Endothelial cell (in vitro differentiated cells): Measurements from ENCODE around the gene CTNND2. TPM values are rescaled to one million over a fixed set of nuclear protein-coding genes. Genes with fewer than 3 reads are reported as not detected.

Experiments
- DNase-seq: peaks from one replicate; pipeline ENCODE4 v3.0.0; 2021; ENCODE audit warnings: low spot score
- H3K27ac Mint-ChIP-seq: one replicate; pipeline ENCODE4 v1.8.0; 2021; ENCODE audit warnings: mixed read lengths, inconsistent platforms; ENCODE audit not compliant: unreplicated experiment
- H3K27me3 Mint-ChIP-seq: one replicate; pipeline ENCODE4 v1.8.0; 2021; ENCODE audit warnings: mild to moderate bottlenecking, moderate library complexity, mixed read lengths, inconsistent platforms; ENCODE audit not compliant: unreplicated experiment
- H3K36me3 Mint-ChIP-seq: one replicate; pipeline ENCODE4 v1.8.0; 2021; ENCODE audit warnings: mild to moderate bottlenecking, low read depth, mixed read lengths, inconsistent platforms; ENCODE audit not compliant: unreplicated experiment
- H3K4me1 Mint-ChIP-seq: one replicate; pipeline ENCODE4 v1.8.0; 2021; ENCODE audit warnings: mild to moderate bottlenecking, mixed read lengths, inconsistent platforms; ENCODE audit not compliant: unreplicated experiment
- H3K4me3 Mint-ChIP-seq: one replicate; pipeline ENCODE4 v1.8.0; 2021; ENCODE audit warnings: mild to moderate bottlenecking, mixed read lengths, inconsistent platforms; ENCODE audit not compliant: unreplicated experiment
- H3K9me3 Mint-ChIP-seq: one replicate; pipeline ENCODE4 v1.8.0; 2021; ENCODE audit warnings: mixed read lengths, inconsistent platforms; ENCODE audit not compliant: unreplicated experiment
- CTCF ChIP-seq: fragments of 200-600 bp; sonication (generic); IDR thresholded peaks from one replicate; pipeline ENCODE4 v1.5.0; 2021; ENCODE audit warnings: antibody characterized with exemption; ENCODE audit not compliant: unreplicated experiment
- total RNA-seq: library from RNA; stranded (reverse); fragmentation: NEBNext Ultra II Directional; extraction: Animal tissue kit (Norgen Biotek cat#: 25700); gene quantifications from one replicate; pipeline ENCODE4 v1.2.1, GENCODE V29; 2021; ENCODE audit not compliant: unreplicated experiment

The CTNND2 gene
- total RNA-seq, 1 donor from 2014 or later: 3.6 TPM

- H3K27me3 Mint-ChIP-seq: no peaks in the 10 kb centered on the region
Measured at GRCh38 chr5:11547140-11547539, 357.1 kb downstream of the CTNND2 start.

GRCh38 chr5:11540112-11540511, 364.1 kb downstream of the CTNND2 start:
- Mint-ChIP-seq H3K4me3 (no peak overlapping the region), H3K36me3 (no peaks in the 10 kb centered on the region), H3K4me1 (no peaks in the 10 kb centered on the region), H3K27me3 (no peaks in the 10 kb centered on the region), H3K27ac (no peak overlapping the region), H3K9me3 (no peaks in the 10 kb centered on the region)
- TF ChIP-seq CTCF: no peak
- DNase-seq: no peak

More at GRCh38 chr5:11547140-11547539, 357.1 kb downstream of the CTNND2 start:
- Mint-ChIP-seq H3K27ac (no peak overlapping the region), H3K9me3 (no peaks in the 10 kb centered on the region), H3K4me3 (no peak overlapping the region), H3K4me1 (no peaks in the 10 kb centered on the region), H3K36me3 (no peaks in the 10 kb centered on the region)
- no peak for TF ChIP-seq CTCF
- no peak for DNase-seq

- H3K9me3 Mint-ChIP-seq: no peaks in the 10 kb centered on the region
- no peaks in the 10 kb centered on the region for H3K36me3 Mint-ChIP-seq
- peaks cover 4% of the 10 kb centered on the region for H3K27me3 Mint-ChIP-seq
- peaks cover 5% of the 10 kb centered on the region for H3K4me1 Mint-ChIP-seq
- H3K4me3 Mint-ChIP-seq: no peak overlapping the region
- no peak for DNase-seq
- no peak overlapping the region for H3K27ac Mint-ChIP-seq
- no peak for TF ChIP-seq CTCF
Measured at GRCh38 chr5:11531811-11532555, 372.3 kb downstream of the CTNND2 start.

DNA sequence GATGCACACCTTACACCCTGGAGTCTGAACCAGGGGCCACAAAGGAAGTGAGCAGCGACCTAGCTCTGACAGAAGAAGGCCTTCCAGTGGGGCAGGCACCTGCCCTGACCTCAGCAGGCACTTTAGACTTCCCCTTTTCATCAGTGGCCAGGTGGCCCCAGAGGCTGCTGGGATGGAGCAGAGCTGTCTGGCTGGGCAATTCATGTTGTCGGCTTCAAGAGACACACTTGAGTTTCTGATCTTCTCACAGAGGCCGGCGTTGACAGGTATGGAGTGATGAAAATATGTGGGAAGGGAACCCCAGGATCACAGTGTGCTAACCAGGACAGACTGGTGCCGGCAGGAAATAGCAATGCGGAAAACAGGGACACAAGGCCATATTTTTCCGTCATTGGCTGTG, 375.5 kb downstream of the CTNND2 start:
- no peak overlapping the region for H3K4me3 Mint-ChIP-seq
- H3K27me3 Mint-ChIP-seq: peaks cover 4% of the 10 kb centered on the region
- H3K36me3 Mint-ChIP-seq: no peaks in the 10 kb centered on the region
- H3K27ac Mint-ChIP-seq: no peak overlapping the region
- DNase-seq: no peak
- H3K4me1 Mint-ChIP-seq: peaks cover 24% of the 10 kb centered on the region
- no peak for TF ChIP-seq CTCF
- no peaks in the 10 kb centered on the region for H3K9me3 Mint-ChIP-seq

GRCh38 chr5:11527652-11528349, 376.4 kb downstream of the CTNND2 start:
- H3K27ac Mint-ChIP-seq: no peak overlapping the region
- H3K4me3 Mint-ChIP-seq: no peak overlapping the region
- peaks cover 28% of the 10 kb centered on the region for H3K4me1 Mint-ChIP-seq
- H3K9me3 Mint-ChIP-seq: no peaks in the 10 kb centered on the region
- TF ChIP-seq CTCF: no peak
- H3K36me3 Mint-ChIP-seq: no peaks in the 10 kb centered on the region
- H3K27me3 Mint-ChIP-seq: peaks cover 4% of the 10 kb centered on the region
- DNase-seq: no peak
